ENCODE results near the gene CDC34.

DNA sequence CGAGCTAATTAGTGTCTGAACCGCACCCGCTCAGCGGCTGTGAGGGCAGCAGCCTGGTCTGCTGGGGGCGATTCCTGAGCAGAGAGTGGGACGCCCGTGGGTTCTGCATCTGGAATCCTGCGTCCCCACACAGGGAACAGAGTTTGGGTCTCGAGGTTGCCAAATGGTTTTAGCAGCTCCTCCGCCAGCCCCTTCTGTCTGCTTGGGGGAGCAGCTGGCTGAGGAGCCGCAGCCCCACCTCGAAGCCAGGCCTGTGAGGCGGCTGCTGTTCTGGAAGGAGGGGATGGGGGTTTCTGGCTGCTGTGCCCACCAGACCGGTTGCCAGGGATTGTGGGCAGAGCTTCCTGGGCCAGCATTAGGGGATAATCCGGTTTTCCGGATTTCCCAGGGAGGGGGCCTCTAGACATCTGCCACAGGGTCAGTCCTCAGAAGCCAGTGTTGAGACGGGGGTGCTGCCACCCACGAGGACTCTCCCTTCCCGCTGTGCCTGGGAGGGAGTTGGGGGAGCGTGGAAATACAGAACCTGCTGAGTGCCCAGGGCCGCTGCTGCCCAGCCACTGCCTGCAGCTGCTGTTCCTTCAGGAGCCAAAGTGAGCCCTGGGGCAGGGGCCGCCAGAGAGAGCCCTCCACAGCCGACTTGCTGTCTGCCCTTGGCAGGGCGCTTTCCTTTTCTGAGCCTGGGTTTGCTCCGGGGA is 2.0 kb downstream of the CDC34 start:
- TF ChIP-seq, protein P1, sequence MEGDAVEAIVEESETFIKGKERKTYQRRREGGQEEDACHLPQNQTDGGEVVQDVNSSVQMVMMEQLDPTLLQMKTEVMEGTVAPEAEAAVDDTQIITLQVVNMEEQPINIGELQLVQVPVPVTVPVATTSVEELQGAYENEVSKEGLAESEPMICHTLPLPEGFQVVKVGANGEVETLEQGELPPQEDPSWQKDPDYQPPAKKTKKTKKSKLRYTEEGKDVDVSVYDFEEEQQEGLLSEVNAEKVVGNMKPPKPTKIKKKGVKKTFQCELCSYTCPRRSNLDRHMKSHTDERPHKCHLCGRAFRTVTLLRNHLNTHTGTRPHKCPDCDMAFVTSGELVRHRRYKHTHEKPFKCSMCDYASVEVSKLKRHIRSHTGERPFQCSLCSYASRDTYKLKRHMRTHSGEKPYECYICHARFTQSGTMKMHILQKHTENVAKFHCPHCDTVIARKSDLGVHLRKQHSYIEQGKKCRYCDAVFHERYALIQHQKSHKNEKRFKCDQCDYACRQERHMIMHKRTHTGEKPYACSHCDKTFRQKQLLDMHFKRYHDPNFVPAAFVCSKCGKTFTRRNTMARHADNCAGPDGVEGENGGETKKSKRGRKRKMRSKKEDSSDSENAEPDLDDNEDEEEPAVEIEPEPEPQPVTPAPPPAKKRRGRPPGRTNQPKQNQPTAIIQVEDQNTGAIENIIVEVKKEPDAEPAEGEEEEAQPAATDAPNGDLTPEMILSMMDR (IDR thresholded peaks at IDR 0.05; ENCODE audit: insufficient read depth, low read length): no peak
- TF ChIP-seq, protein P2, sequence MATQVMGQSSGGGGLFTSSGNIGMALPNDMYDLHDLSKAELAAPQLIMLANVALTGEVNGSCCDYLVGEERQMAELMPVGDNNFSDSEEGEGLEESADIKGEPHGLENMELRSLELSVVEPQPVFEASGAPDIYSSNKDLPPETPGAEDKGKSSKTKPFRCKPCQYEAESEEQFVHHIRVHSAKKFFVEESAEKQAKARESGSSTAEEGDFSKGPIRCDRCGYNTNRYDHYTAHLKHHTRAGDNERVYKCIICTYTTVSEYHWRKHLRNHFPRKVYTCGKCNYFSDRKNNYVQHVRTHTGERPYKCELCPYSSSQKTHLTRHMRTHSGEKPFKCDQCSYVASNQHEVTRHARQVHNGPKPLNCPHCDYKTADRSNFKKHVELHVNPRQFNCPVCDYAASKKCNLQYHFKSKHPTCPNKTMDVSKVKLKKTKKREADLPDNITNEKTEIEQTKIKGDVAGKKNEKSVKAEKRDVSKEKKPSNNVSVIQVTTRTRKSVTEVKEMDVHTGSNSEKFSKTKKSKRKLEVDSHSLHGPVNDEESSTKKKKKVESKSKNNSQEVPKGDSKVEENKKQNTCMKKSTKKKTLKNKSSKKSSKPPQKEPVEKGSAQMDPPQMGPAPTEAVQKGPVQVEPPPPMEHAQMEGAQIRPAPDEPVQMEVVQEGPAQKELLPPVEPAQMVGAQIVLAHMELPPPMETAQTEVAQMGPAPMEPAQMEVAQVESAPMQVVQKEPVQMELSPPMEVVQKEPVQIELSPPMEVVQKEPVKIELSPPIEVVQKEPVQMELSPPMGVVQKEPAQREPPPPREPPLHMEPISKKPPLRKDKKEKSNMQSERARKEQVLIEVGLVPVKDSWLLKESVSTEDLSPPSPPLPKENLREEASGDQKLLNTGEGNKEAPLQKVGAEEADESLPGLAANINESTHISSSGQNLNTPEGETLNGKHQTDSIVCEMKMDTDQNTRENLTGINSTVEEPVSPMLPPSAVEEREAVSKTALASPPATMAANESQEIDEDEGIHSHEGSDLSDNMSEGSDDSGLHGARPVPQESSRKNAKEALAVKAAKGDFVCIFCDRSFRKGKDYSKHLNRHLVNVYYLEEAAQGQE (IDR thresholded peaks at IDR 0.05; ENCODE audit: insufficient replicate concordance, low read depth): no peak
